GM19452 (cell line): ENCODE results near the gene ACO2.

Source experiments
- ATAC-seq: cut with Tn5 transposase; IDR thresholded peaks from one replicate; pipeline ENCODE4 v1.9.1; 2021; ENCODE audit not compliant: unreplicated experiment

The ACO2 gene

GRCh38 chr22:41487037-41487935 is 18.4 kb downstream of the ACO2 start:
- ATAC-seq = no peak

- ATAC-seq = no peak
These were observed 19.2 kb downstream of the ACO2 start for GRCh38 chr22:41488076-41488475.

- ATAC-seq = no peak
These were observed 19.9 kb downstream of the ACO2 start for GRCh38 chr22:41488596-41489385.

GRCh38 chr22:41491374-41492100 is 22.6 kb downstream of the ACO2 start:
- ATAC-seq = no peak

- ATAC-seq = no peak
These were observed 29.5 kb downstream of the ACO2 start for GRCh38 chr22:41498303-41498835.

- no peak for ATAC-seq
These were observed 30.8 kb downstream of the ACO2 start for GRCh38 chr22:41499624-41500280.

GRCh38 chr22:41500303-41500702 is 31.4 kb downstream of the ACO2 start:
- ATAC-seq = no peak

- no peak for ATAC-seq
These were observed 32.3 kb downstream of the ACO2 start for GRCh38 chr22:41501209-41501608.

- ATAC-seq = no peak
These were observed 35.5 kb downstream of the ACO2 start for GRCh38 chr22:41504397-41504796.

GRCh38 chr22:41504816-41505215 is 35.9 kb downstream of the ACO2 start:
- no peak for ATAC-seq

- no peak for ATAC-seq
These were observed 36.7 kb downstream of the ACO2 start for GRCh38 chr22:41505511-41506220.

- no peak for ATAC-seq
These were observed 38.6 kb downstream of the ACO2 start for GRCh38 chr22:41507330-41508063.

GRCh38 chr22:41508770-41509170 is 39.9 kb downstream of the ACO2 start:
- no peak for ATAC-seq

DNA sequence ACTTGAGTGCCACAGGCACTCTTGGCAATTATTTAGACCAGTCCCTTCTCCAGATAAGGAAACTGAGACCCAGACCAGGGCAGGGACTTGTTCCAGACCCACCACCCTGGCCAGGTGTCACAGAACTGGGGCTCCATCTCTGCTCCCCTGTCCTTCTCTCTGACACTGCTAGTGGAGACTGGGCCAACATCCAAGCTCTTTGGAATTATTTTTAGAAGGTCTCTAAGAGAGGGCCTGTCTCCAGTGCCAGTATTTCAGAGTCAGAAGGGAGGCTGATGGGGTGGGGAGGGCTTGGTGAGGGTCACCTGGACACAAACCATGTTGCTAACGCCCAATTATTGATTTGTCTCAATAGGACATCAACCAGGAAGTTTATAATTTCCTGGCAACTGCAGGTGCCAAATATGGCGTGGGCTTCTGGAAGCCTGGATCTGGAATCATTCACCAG is 42.6 kb downstream of the ACO2 start:
- ATAC-seq = no peak

DNA sequence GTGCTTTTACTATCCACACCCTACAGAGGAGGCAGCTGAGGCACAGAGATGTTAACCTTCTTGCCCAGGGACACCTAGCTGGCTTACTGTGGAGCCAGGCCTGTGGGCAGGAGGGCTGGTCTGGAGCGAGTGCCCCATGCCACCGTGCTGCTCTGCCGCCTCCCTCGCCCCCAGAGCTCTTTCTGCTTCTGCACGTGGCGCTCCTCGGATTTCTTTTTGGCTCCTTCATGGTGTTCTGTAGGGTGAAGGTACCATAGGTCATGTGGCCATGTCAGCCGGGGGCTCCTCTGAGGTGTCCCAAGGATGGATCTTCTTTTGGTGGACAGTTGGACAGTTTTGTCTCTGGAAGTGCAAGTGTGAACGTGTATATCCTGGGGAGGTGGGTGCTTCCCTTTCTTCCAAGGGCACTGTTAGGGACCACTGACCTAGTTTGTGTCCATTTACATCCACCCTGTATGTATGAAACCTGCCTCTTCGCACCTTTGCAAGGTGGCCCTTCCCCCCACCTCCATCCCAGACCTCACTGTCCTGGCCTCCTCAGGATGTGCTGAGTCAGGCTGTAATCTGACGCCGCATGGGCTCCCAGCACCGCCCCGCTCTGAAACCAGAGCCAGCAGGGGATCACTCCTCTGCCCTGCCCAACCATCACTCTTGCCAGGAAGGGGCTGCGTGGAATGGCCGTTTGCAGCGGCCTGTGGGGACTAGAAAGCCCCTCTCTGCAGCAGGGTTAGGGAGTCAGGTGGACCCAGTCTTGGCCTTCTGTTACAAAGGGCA is 43.7 kb downstream of the ACO2 start:
- ATAC-seq = no peak

GRCh38 chr22:41513391-41513790 is 44.5 kb downstream of the ACO2 start:
- ATAC-seq = no peak

DNA sequence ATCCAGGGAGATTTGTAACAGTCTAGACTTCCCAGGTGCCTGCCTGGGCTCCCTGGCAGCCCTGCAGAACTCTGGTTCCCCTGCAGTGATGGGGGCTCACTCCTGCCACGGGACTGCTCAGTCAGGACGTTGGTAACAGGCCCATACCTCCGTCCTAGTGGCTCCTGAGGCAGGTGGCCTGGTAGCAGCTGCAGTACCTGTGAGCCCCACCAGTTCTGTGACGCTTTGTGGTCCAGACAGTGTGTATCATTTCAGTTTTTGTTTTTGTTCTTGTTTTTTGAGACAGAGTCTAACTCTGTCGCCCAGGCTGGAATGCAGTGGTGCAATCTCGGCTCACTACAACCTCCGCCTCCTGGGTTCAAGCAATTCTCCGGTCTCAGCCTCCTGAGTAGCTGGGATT is 47.5 kb downstream of the ACO2 start:
- ATAC-seq = no peak
